HepG2 (cell line): ENCODE measurements around the gene GGT1. TPM values are rescaled to one million over a fixed set of nuclear protein-coding genes. Genes with fewer than 3 reads are reported as not detected.

ENCODE experiments used
- ARID5B ChIP-seq: IDR thresholded peaks from 2 replicates; pipeline ENCODE4 v1.4.0; 2020; ENCODE audit warnings: mild to moderate bottlenecking, missing genetic modification reagents
- BCL3 ChIP-seq: sonication (generic); formaldehyde crosslinking; IDR thresholded peaks from 2 replicates; pipeline ENCODE4 v1.5.1; 2020; ENCODE audit warnings: mild to moderate bottlenecking, missing genetic modification reagents, moderate library complexity
- HMGXB3 ChIP-seq: sonication (generic); formaldehyde crosslinking; IDR thresholded peaks from 2 replicates; pipeline ENCODE4 v1.4.0; 2020; ENCODE audit warnings: missing genetic modification reagents, borderline replicate concordance
- MEF2D ChIP-seq: sonication (generic); formaldehyde crosslinking; IDR thresholded peaks from 2 replicates; pipeline ENCODE4 v1.5.1; 2020; ENCODE audit warnings: mild to moderate bottlenecking, missing genetic modification reagents
- MIER2 ChIP-seq: IDR thresholded peaks from 2 replicates; pipeline ENCODE4 v1.6.1; 2016; ENCODE audit warnings: missing biosample characterization, missing genetic modification reagents
- PHB2 ChIP-seq: fragments of 450-650 bp; IDR thresholded peaks from 2 replicates; pipeline ENCODE4 v1.6.1; 2018; ENCODE audit not compliant: partially characterized antibody
- TEAD3 ChIP-seq: optimal IDR thresholded peaks from 2 replicates; pipeline ENCODE3; 2016; ENCODE audit warnings: borderline replicate concordance
- TFDP1 ChIP-seq: IDR thresholded peaks from 2 replicates; pipeline ENCODE4 v1.6.1; 2016; ENCODE audit warnings: missing compliant biosample characterization, missing genetic modification reagents, borderline replicate concordance
- ZBTB26 ChIP-seq: IDR thresholded peaks from 2 replicates; pipeline ENCODE4 v1.6.1; 2016; ENCODE audit warnings: missing compliant biosample characterization, missing genetic modification reagents, borderline replicate concordance
- ZBTB49 ChIP-seq: sonication (generic); formaldehyde crosslinking; IDR thresholded peaks from 2 replicates; pipeline ENCODE4 v1.4.0; 2020; ENCODE audit warnings: missing genetic modification reagents, borderline replicate concordance
- ZKSCAN8 ChIP-seq: IDR thresholded peaks from 2 replicates; pipeline ENCODE4 v1.6.1; 2016; ENCODE audit warnings: borderline replicate concordance, missing genetic modification reagents, missing compliant biosample characterization
- ZNF441 ChIP-seq: sonication (generic); formaldehyde crosslinking; IDR thresholded peaks from 2 replicates; pipeline ENCODE4 v1.7.0; 2021; ENCODE audit warnings: missing genetic modification reagents, borderline replicate concordance
- ZNF496 ChIP-seq: sonication (generic); formaldehyde crosslinking; IDR thresholded peaks from 2 replicates; pipeline ENCODE4 v1.8.1; 2023; ENCODE audit warnings: mild to moderate bottlenecking, moderate library complexity, missing genetic modification reagents; ENCODE audit not compliant: insufficient replicate concordance
- polyA plus RNA-seq, 8 experiments: library from polyadenylated mRNA; depleted of rRNA in 3 of 8; stranded (reverse) in 7 of 8; unstranded in 1 of 8; fragments of >200 nt; fragmentation: Illumina TruSeq in 4 of 8; extraction: Trizol in 4 of 8; gene quantifications; 2 replicates each; pipeline versions ENCODE4 v1.2.1 to v1.2.3, GENCODE V29; 2011 to 2016; ENCODE audit warnings: low read depth in 4 of 8, missing spikeins in 1 of 8, mixed read lengths in 1 of 8; ENCODE audit not compliant: insufficient read depth in 1 of 8
- total RNA-seq, 5 experiments: library from RNA; depleted of rRNA; stranded (reverse); fragments of >200 nt; fragmentation: Illumina TruSeq; extraction: Trizol; gene quantifications; 2 replicates each; pipeline ENCODE4 v1.2.3, GENCODE V29; 2016; ENCODE audit warnings: low read depth in 1 of 5

The GGT1 gene
- total and polyA plus RNA-seq, 2 of the 13 experiments (the other 11 are each of a cell fraction or from before 2014, with no cell fraction given) = 29.9 to 103 TPM

- TF ChIP-seq TEAD3 = peak; percentile 43
- TF ChIP-seq BCL3 (CRISPR knock-in tag) = no peak; the same call in 1 of the 2 replicates
- TF ChIP-seq ZNF441 (CRISPR knock-in tag) = peak; percentile 72; the same call in 1 of the 2 replicates
- TF ChIP-seq PHB2 = no peak
- no peak for TF ChIP-seq MEF2D
- no peak for TF ChIP-seq ZKSCAN8
- TF ChIP-seq TFDP1 (CRISPR knock-in tag) = peak; percentile 75; the same call in 1 of the 2 replicates
- no peak for TF ChIP-seq ZNF496 (CRISPR knock-in tag)
- TF ChIP-seq ARID5B = 0 out of 2 replicates have a peak, but pooled peaks have one; percentile 44
- TF ChIP-seq HMGXB3 (CRISPR knock-in tag) = no peak
- TF ChIP-seq ZBTB49 = no peak
- TF ChIP-seq MIER2 = no peak
- peak; percentile 87 for TF ChIP-seq ZBTB26
Observed at GRCh38 chr22:24592851-24593558, 10.0 kb upstream of the GGT1 start, which contains the start of gene LRRC75B (continued).
